Measurements from ENCODE around the gene NCKAP5.

The NCKAP5 gene

GRCh38 chr2:133315280-133315679 is 253.0 kb downstream of the NCKAP5 start:
- TF ChIP-seq CTCF (IDR thresholded peaks at IDR 0.05; ENCODE audit: insufficient read depth, low read depth, low read length, missing control alignments) = no peak
- DNase-seq (ENCODE audit: low read depth) = no peak
- H3K4me3 ChIP-seq (ENCODE audit: low read depth, low read length) = no peak overlapping the region

GRCh38 chr2:133314795-133315194 is 253.5 kb downstream of the NCKAP5 start:
- no peak overlapping the region for H3K4me3 ChIP-seq (ENCODE audit: low read depth, low read length)
- no peak for TF ChIP-seq CTCF (IDR thresholded peaks at IDR 0.05; ENCODE audit: insufficient read depth, low read depth, low read length, missing control alignments)
- DNase-seq (ENCODE audit: low read depth) = no peak

GRCh38 chr2:133312038-133312729 is 256.1 kb downstream of the NCKAP5 start:
- no peak overlapping the region for H3K4me3 ChIP-seq (ENCODE audit: low read depth, low read length)
- TF ChIP-seq CTCF (IDR thresholded peaks at IDR 0.05; ENCODE audit: insufficient read depth, low read depth, low read length, missing control alignments) = no peak
- DNase-seq (ENCODE audit: low read depth) = no peak

GRCh38 chr2:133306236-133306635 is 262.0 kb downstream of the NCKAP5 start:
- no peak for TF ChIP-seq CTCF (IDR thresholded peaks at IDR 0.05; ENCODE audit: insufficient read depth, low read depth, low read length, missing control alignments)
- DNase-seq (ENCODE audit: low read depth) = no peak
- no peak overlapping the region for H3K4me3 ChIP-seq (ENCODE audit: low read depth, low read length)

- DNase-seq (ENCODE audit: low read depth) = no peak
- TF ChIP-seq CTCF (IDR thresholded peaks at IDR 0.05; ENCODE audit: insufficient read depth, low read depth, low read length, missing control alignments) = no peak
- no peak overlapping the region for H3K4me3 ChIP-seq (ENCODE audit: low read depth, low read length)
Observed at GRCh38 chr2:133304344-133304743, 263.9 kb downstream of the NCKAP5 start.

- no peak for TF ChIP-seq CTCF (IDR thresholded peaks at IDR 0.05; ENCODE audit: insufficient read depth, low read depth, low read length, missing control alignments)
- H3K4me3 ChIP-seq (ENCODE audit: low read depth, low read length) = no peak overlapping the region
- no peak for DNase-seq (ENCODE audit: low read depth)
Observed at GRCh38 chr2:133303150-133303549, 265.1 kb downstream of the NCKAP5 start.

GRCh38 chr2:133296401-133296800 is 271.9 kb downstream of the NCKAP5 start:
- TF ChIP-seq CTCF (IDR thresholded peaks at IDR 0.05; ENCODE audit: insufficient read depth, low read depth, low read length, missing control alignments) = no peak
- no peak overlapping the region for H3K4me3 ChIP-seq (ENCODE audit: low read depth, low read length)
- no peak for DNase-seq (ENCODE audit: low read depth)

Measured in GM12865 (cell line).